PC-9 (cell line): ENCODE results near the gene LMX1A. TPM values are rescaled to one million over a fixed set of nuclear protein-coding genes. Genes with fewer than 3 reads are reported as not detected.

Experiments
- BruUV-seq: library from RNA; stranded (reverse); fragments of 400-500 nt; replicated peaks from 2 replicates; lab custom pipeline; 2021; lab: Mats Ljungman, UMichigan
- CTCF ChIA-PET: fragments of 300-600 bp; sonication (Branson Sonifier 250); formaldehyde crosslinking; loops from one replicate; lab custom pipeline; 2022; ENCODE audit warnings: antibody characterized with exemption; lab: Charles Lee
- POLR2A ChIA-PET: fragments of 300-600 bp; sonication (Branson Sonifier 250); formaldehyde crosslinking; loops from one replicate; lab custom pipeline; 2022; ENCODE audit warnings: antibody characterized with exemption; ENCODE audit not compliant: unreplicated experiment; lab: Charles Lee
- DNase-seq, 2 experiments: peaks; one replicate each; pipeline versions ENCODE4 v3.0.0 to v3.0.0-alpha.2; 2015 to 2022; ENCODE audit warnings: mixed read lengths in 1 of 2
- H2AFZ ChIP-seq: fragments of 200-600 bp; sonication (generic); 2 replicates; pipeline ENCODE4 v1.8.1; 2017; ENCODE audit warnings: antibody characterized with exemption
- H3F3A ChIP-seq: fragments of 200-600 bp; sonication (generic); 2 replicates; pipeline ENCODE4 v1.8.1; 2017; ENCODE audit warnings: antibody characterized with exemption, mild to moderate bottlenecking, low read depth; ENCODE audit not compliant: insufficient read depth
- H3K27ac ChIP-seq: fragments of 200-600 bp; sonication (generic); 2 replicates; pipeline ENCODE4 v1.6.1; 2016; ENCODE audit warnings: mixed run types
- H3K27me3 ChIP-seq: fragments of 200-600 bp; sonication (generic); 2 replicates; pipeline ENCODE4 v1.6.1; 2016; ENCODE audit warnings: low read depth, mixed run types; ENCODE audit not compliant: insufficient read depth
- H3K36me3 ChIP-seq: fragments of 200-600 bp; sonication (generic); 2 replicates; pipeline ENCODE4 v1.6.1; 2016; ENCODE audit warnings: low read depth, mixed run types
- H3K4me1 ChIP-seq: fragments of 200-600 bp; sonication (generic); replicated peaks from 2 replicates; pipeline ENCODE4 v1.6.1; 2016; ENCODE audit warnings: mixed run types; ENCODE audit not compliant: insufficient read depth
- H3K4me2 ChIP-seq: fragments of 200-600 bp; sonication (generic); 2 replicates; pipeline ENCODE4 v1.6.1; 2017; ENCODE audit warnings: mixed run types
- H3K4me3 ChIP-seq: fragments of 200-600 bp; sonication (generic); 2 replicates; pipeline ENCODE4 v1.6.1; 2016; ENCODE audit warnings: mixed run types
- H3K79me2 ChIP-seq: fragments of 200-600 bp; sonication (generic); 2 replicates; pipeline ENCODE4 v1.6.1; 2017; ENCODE audit warnings: low read depth, mixed run types
- H3K9me2 ChIP-seq: fragments of 200-600 bp; sonication (generic); 2 replicates; pipeline ENCODE4 v1.8.1; 2017; ENCODE audit warnings: mild to moderate bottlenecking; ENCODE audit not compliant: insufficient read depth
- H3K9me3 ChIP-seq: fragments of 200-600 bp; sonication (generic); 2 replicates; pipeline ENCODE4 v1.8.1; 2016; ENCODE audit warnings: low read depth; ENCODE audit not compliant: insufficient read depth
- H4K20me1 ChIP-seq: fragments of 200-600 bp; sonication (generic); 2 replicates; pipeline ENCODE4 v1.8.1; 2017; ENCODE audit not compliant: insufficient read depth
- CTCF ChIP-seq: fragments of 200-600 bp; sonication (generic); conservative IDR thresholded peaks from 2 replicates; pipeline ENCODE4 v1.6.1; 2017; ENCODE audit warnings: mixed run types, antibody characterized with exemption, mild to moderate bottlenecking, moderate library complexity
- EZH2 ChIP-seq: fragments of 200-600 bp; sonication (generic); IDR thresholded peaks from 2 replicates; pipeline ENCODE4 v1.8.0; 2017; ENCODE audit warnings: antibody characterized with exemption, low read depth
- intact Hi-C: fragments of 100-400 bp; cut with micrococcal nuclease; formaldehyde crosslinking; loops from one replicate; pipeline ENCODE4 v1.10.0; 2022; ENCODE audit not compliant: unreplicated experiment
- total RNA-seq: library from RNA; stranded (reverse); gene quantifications from 2 replicates; pipeline ENCODE4 v1.2.3, GENCODE V29; 2021

Gene LMX1A
- total RNA-seq, 1 experiment from 2014 or later: not detected

- no peaks in the 10 kb centered on the region for H3K79me2 ChIP-seq
- no peak overlapping the region for H3K4me3 ChIP-seq
- TF ChIP-seq CTCF (no peak), EZH2 (no peak)
- CTCF ChIA-PET: no interaction called here
- peak overlapping the region; percentile 92 for H3K27ac ChIP-seq
- peak overlapping the region; percentile 35 for H2AFZ ChIP-seq
- no peaks in the 10 kb centered on the region for H4K20me1 ChIP-seq
- peak; percentile 82 to 100 for DNase-seq
- no peaks in the 10 kb centered on the region for H3K9me2 ChIP-seq
- H3K27me3 ChIP-seq: no peaks in the 10 kb centered on the region
- peaks cover 29% of the 10 kb centered on the region for H3F3A ChIP-seq
- no TSS peak for BruUV-seq
- peak overlapping the region; percentile 64 for H3K4me2 ChIP-seq
- H3K36me3 ChIP-seq: no peaks in the 10 kb centered on the region
- H3K9me3 ChIP-seq: no peaks in the 10 kb centered on the region
- peaks cover 50% of the 10 kb centered on the region for H3K4me1 ChIP-seq
- intact Hi-C loops: loop anchor here (5.0 to 10.0 kb wide), 2 partner anchors 33 to 564 kb away; no protein-coding TSS in a partner anchor
- POLR2A ChIA-PET: no interaction called here
Measured at GRCh38 chr1:165169028-165169427, 187.5 kb downstream of the LMX1A start.

- Histone ChIP-seq H3K27ac (peak overlapping the region; percentile 92), H3K4me2 (peak overlapping the region; percentile 64)
- BruUV-seq: no TSS peak
Measured at GRCh38 chr1:165168467-165168866, 188.0 kb downstream of the LMX1A start.

GRCh38 chr1:165162671-165163241, 193.8 kb downstream of the LMX1A start:
- Histone ChIP-seq H3F3A (peaks cover 31% of the 10 kb centered on the region), H3K9me3 (no peaks in the 10 kb centered on the region), H3K4me2 (peak overlapping the region; percentile 73), H4K20me1 (no peaks in the 10 kb centered on the region), H2AFZ (peak overlapping the region; percentile 49), H3K79me2 (no peaks in the 10 kb centered on the region), H3K36me3 (no peaks in the 10 kb centered on the region), H3K27me3 (no peaks in the 10 kb centered on the region), H3K4me1 (peaks cover 69% of the 10 kb centered on the region), H3K4me3 (peak overlapping the region; percentile 25; the same call in 1 of the 2 replicates), H3K9me2 (no peaks in the 10 kb centered on the region), H3K27ac (peak overlapping the region; percentile 81)
- intact Hi-C loops: loop anchor here (5.0 to 10.0 kb wide), 2 partner anchors 470 to 558 kb away; partner anchors contain the start of gene MGST3
- TF ChIP-seq CTCF (no peak), EZH2 (no peak)
- CTCF ChIA-PET: no interaction called here
- no TSS peak for BruUV-seq
- POLR2A ChIA-PET: interaction anchor here (1.0 kb wide), 1 partner anchor 8 kb away, joined by 6 read pairs; no protein-coding TSS in a partner anchor
- DNase-seq: peak; percentile 84 to 94

More at GRCh38 chr1:165168467-165168866, 188.0 kb downstream of the LMX1A start:
- H3K9me2 ChIP-seq: no peaks in the 10 kb centered on the region
- H2AFZ ChIP-seq: peak overlapping the region; percentile 21; the same call in 1 of the 2 replicates
- H3K9me3 ChIP-seq: no peaks in the 10 kb centered on the region
- no peaks in the 10 kb centered on the region for H3K36me3 ChIP-seq
- peaks cover 56% of the 10 kb centered on the region for H3K4me1 ChIP-seq
- no peaks in the 10 kb centered on the region for H3K79me2 ChIP-seq
- intact Hi-C loops: loop anchor here (5.0 to 10.0 kb wide), 2 partner anchors 34 to 564 kb away; no protein-coding TSS in a partner anchor
- peaks cover 32% of the 10 kb centered on the region for H3F3A ChIP-seq
- H4K20me1 ChIP-seq: no peaks in the 10 kb centered on the region
- ChIA-PET CTCF (no interaction called here), POLR2A (no interaction called here)
- no peak overlapping the region for H3K4me3 ChIP-seq
- TF ChIP-seq EZH2 (no peak), CTCF (no peak)
- H3K27me3 ChIP-seq: no peaks in the 10 kb centered on the region
- DNase-seq: no peak
